Stimulated activated CD4-positive, alpha-beta T cell treated with anti-CD3 and anti-CD28 coated beads, Interleukin-4, amount 100 ng/mL, for 24 hours (primary cell): ENCODE data around the gene PRICKLE1.
"Not testable (repeated sequence)": the region's sequence is repeated elsewhere in the genome, so short reads cannot be mapped to it uniquely, and the experiment has no call there.

Experiments
- DNase-seq: peaks from one replicate; pipeline ENCODE4 v3.0.0-alpha.2; 2020

PRICKLE1 gene

DNA sequence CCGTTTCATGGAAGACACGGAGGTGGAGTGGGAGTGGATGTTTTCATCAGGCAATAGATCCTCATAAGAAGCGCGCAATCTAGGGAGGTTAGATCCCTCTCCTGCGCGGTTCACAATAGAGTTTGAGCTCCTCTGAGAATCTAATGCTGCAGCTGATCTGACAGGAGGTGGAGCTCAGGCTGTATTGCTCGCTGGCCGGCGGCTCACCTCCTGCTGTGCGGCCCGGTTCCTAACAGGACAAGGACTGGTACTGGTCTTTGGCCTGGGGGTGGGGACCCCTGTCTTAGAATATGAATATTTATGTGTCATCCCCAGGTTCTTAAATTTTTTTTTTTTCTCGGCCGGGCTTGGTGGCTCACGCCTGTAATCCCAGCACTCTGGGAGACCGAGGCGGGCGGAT lies 36.7 kb downstream of the PRICKLE1 start:
- no peak for DNase-seq

GRCh38 chr12:42550800-42551199 lies 38.7 kb downstream of the PRICKLE1 start:
- no peak for DNase-seq

DNA sequence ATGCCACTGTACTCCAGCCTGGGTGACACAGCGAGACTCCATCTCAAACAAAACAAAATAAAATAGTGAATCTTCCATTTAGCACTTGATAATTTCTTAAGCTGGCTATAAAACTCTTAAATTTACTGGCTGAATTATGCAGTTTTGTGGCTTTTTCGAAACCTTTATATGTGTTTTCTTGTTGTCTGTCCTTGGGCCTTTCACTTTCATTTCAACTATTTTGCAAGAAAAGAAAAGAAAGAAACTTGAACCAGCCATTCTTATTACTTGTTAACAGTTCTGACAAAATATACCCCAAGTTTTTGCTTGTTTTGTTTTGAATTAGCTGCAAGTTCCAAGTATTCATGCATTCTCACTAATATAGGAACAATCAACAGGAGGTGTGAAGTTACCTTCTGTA lies 42.8 kb downstream of the PRICKLE1 start:
- no peak for DNase-seq

DNA sequence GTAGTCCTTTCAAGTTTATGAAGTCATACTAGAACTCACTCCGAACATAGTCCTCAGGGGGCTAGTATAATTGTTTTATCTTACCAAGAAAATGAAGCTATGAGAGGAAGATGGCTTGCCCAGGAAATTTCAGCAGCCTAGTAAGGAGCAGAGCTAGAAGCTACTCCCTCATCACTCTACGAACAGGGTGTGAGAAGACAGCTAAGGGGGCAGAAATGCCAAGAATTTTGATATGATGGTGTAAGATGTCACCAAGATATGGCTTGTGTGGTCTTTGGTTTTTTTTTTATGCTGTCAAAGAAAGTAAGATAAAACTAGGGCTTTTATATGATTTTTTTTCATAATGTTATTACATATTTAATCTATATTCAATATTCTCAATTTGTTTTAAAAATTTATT lies 47.6 kb downstream of the PRICKLE1 start:
- no peak for DNase-seq

GRCh38 chr12:42541308-42541707 lies 48.2 kb downstream of the PRICKLE1 start:
- DNase-seq: not testable (repeated sequence)

GRCh38 chr12:42539696-42540095 lies 49.9 kb downstream of the PRICKLE1 start:
- DNase-seq: no peak

DNA sequence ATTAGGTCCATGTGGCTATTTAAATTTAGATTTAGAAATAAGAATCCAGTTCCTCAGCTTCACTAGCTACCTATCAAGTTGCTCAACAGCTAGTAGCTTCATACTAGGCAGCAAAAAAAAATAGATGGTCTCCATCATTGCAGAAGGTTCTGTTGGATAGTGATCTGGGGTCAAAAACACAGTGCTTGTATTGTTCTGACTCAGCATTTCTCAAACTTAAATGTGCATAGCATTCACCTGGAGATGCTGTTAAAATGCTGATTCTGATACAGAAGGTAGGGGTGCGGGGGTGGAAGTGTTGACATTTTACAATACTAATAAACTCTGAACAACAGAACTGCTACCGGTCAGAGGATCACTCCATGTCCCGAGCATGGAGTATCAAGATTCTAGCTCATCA lies 51.3 kb downstream of the PRICKLE1 start:
- no peak for DNase-seq

DNA sequence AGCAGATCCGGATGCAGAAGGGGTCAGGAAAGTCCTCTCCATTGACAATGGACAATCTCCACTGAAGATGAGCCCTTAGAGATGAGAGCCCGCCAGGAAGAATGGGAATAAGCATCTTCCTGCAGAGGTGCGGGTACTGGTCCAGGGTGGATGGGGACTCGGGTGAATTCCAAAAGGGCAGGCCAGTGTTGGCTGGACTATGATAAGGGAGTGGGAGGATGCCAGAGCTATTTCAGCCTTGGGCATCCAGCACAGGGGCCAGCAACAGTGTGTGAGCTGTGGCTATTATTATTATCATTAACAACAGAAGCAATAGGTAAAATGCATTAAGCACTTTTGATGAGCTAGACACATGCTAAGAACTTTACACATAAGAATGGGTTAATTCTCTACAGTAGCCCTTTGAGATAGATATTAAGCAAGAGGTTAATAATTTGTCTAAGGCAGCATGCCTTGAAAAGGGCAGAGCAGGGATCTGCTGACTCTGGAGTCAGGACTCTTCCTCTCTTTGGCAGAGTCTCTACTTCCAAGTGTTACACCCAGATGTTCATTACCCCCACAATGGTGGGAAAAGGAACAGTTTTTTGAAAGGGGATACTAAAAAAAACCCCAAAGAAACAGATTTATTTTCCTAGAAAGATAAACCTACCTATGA lies 55.2 kb downstream of the PRICKLE1 start:
- no peak for DNase-seq

DNA sequence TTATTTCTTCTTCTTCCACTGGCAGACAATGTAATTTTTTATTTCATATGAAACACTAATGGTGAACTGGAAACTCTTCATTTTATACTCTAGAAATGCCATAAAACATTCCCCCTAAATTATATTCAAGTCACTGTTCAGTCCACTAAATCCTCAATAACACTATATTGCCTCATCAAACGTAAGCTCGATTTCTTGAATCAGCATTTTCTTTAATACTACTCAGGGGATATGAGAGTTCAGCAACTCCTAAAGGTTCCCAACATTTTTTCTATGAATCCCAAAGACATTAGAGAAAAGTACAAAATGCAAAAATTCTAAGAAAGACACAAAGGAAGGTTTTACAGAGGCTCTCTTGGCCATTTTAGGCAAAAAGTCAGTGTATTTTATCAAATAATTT lies 59.3 kb downstream of the PRICKLE1 start:
- DNase-seq: no peak

GRCh38 chr12:42525444-42525843 lies 64.1 kb downstream of the PRICKLE1 start:
- DNase-seq: no peak

DNA sequence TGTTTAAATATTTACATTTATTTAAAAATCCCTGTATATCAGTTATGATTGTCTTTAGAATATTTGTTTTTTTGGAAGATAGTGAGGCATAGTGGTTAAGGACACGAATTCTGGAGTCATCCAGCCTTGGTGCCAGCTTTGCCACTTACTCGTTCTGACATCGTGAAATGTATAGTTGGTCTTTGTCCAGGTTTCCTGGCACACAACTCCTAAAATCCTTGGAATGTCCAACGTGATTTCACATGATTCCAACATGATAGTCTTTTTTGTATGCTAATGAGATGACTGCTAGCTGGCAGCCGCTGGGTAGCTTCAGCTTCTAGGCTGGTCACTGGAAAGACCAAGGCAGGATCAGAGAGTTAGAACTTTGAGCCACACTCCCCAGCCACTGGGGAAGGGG lies 64.8 kb downstream of the PRICKLE1 start:
- DNase-seq: no peak

DNA sequence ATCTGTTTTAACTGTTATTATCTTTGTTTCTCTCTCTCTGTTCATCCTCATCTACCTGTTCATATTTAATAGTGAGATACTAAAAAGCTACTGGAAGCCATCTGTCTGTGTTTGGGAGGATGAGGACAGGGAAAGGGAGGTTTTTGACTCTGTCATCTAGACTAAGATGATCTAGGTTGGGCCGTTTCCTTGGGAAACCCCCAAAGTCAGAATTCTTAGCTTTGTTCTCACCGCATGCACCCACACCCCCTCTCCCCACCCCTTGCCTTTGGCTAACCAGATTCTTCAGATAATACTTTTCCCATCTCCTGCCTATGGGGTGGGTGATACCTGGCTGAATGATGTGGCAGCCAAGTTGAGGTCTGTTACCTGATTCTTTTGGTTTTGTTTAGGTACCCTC lies 73.0 kb downstream of the PRICKLE1 start:
- DNase-seq: no peak

DNA sequence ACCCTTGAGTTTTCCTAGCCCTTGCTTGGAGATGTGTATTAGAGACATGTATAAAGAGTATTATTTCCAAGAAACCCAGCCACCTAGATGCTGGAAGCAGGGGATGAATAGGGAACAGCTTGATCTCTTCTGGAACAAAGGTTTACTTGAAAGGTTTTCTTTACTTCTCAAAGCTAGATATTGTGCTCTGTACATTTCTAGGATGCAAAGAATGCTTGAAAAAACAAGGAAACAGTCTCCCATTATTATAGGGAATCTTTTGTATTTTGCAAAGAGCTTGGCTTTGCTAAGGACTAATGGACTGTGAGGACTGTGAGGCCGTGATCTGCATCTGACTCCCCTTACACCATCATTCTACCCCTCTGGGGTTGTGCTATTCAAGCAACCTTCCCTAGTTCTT lies 77.9 kb downstream of the PRICKLE1 start:
- DNase-seq: no peak

GRCh38 chr12:42510823-42511222 lies 78.7 kb downstream of the PRICKLE1 start:
- DNase-seq: no peak

DNA sequence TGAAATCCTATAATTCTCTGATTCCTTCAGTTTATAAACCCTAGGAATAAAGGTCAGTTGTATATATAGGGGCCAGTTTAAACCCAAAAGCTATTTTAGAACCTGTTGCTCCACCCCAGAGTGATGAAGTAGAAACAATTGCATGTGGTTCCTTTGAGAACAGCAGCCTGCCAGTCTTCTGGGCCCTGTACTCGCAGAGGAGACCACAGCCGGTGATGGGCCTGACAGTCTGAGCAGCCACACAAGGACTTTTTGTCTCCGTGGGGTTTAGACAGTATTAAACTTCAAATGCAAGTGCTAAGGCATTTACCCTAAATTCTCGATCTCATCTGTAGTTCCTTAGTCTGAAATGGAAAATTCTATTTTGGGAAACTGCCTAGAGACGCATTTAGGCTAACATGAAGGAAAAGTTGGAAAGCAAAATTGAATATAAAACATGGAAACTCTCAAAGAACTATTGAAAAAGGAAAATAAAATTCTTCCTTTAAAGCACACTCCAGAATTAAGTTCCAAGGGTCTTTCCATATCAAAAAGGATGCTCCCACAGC lies 80.6 kb downstream of the PRICKLE1 start:
- no peak for DNase-seq

- no peak for DNase-seq
Observed at GRCh38 chr12:42507565-42507964, 82.0 kb downstream of the PRICKLE1 start.

DNA sequence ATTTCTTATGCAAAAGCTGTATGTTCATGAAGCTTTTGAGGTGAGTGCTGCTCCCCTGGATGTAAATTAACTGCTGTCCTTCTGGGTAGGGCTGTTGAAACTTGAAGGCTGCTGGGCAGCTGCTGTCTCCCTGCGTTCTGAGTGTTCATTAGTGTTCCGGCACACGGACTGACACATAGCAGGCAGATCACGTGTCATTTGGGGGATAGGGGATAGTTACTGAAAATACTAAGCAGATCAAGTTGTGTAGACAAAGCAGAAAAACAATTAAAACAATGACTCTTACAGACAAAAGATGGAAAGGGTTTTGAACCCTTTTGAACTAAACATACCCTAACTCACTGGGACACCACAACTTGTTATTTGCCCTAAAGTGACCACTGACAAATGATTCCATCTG lies 82.5 kb downstream of the PRICKLE1 start:
- DNase-seq: no peak

DNA sequence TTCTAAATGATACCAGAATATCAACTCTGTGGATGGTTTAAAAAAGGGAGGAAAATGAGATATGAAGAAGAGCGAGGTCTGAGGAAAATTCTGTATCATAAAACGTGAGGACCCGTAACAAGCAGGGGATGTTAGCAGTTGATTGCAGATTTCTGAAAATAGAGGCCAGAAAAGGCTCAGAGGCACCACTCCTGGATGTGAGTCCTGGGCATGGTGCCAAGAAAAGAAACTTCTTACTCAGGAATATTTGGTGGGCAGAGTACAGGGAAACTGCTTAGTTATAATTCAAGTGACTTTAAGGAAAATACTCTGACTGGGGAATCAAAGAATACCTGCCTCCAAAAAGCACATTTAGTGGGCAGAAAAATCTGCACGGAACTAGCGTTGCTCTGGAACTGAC lies 85.5 kb downstream of the PRICKLE1 start:
- no peak for DNase-seq

GRCh38 chr12:42502682-42503081 lies 86.9 kb downstream of the PRICKLE1 start:
- DNase-seq: no peak

GRCh38 chr12:42498549-42499247 lies 90.8 kb downstream of the PRICKLE1 start:
- no peak for DNase-seq

DNA sequence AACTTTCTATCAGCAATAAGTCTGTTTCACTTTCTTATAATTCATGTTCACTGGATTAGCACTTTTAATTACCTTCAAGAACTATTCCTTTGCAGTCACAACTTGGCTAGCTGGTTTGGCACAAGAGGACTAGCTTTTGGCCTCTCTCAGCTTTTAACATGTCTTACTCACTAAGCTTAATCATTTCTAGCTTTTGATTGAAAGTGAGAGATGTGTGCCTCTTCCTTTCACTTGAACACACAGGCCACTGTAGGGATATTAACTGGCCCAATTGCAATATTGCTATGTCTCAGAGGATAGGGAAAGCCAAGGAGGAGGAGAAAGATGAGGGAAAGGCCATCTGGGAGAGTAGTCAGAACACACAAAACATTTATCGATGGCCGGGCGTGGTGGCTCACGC lies 92.7 kb downstream of the PRICKLE1 start:
- no peak for DNase-seq

GRCh38 chr12:42495244-42495643 lies 94.3 kb downstream of the PRICKLE1 start:
- no peak for DNase-seq

DNA sequence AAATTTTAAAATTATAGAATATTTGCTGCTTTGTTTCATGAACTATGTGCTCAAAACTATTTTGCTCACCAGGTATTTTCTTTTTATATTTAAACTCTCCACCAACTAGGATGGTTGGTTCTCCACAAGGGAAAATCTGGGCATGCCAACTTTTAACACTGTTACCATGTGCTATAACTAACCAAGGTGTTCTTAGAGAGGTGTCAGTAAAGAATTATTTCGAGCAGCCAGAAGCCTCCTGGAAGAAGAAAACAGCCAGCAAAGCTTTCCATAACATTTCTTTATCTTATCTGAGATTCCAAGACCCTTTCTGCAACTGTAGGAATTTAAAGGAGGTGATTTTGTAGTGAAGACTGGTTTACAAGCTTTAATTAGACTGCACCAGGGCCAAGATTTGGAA lies 97.3 kb downstream of the PRICKLE1 start:
- no peak for DNase-seq

- DNase-seq: no peak
Observed at GRCh38 chr12:42490261-42490842, 99.2 kb downstream of the PRICKLE1 start.
